Epithelial cell of proximal tubule (primary cell): Measurements from ENCODE around the gene SKAP2. TPM values are rescaled to one million over a fixed set of nuclear protein-coding genes. Genes with fewer than 3 reads are reported as not detected.

ENCODE experiments used
- DNase-seq: peaks from one replicate; pipeline ENCODE4 v3.0.0-alpha.2; 2011; ENCODE audit warnings: low read depth
- H3K4me3 ChIP-seq: 2 replicates; pipeline ENCODE4 v1.5.1; 2011; ENCODE audit warnings: low read depth, mild to moderate bottlenecking, low read length
- CTCF ChIP-seq: conservative IDR thresholded peaks from 2 replicates; pipeline ENCODE4 v1.5.1; 2012; ENCODE audit warnings: low read depth, mild to moderate bottlenecking, low read length
- total RNA-seq: library from RNA; depleted of rRNA; stranded (reverse); fragments of >200 nt; gene quantifications from 2 replicates; pipeline ENCODE4 v1.2.3, GENCODE V29; 2015

The SKAP2 gene
- total RNA-seq, 1 donor from 2014 or later = 31.5 TPM

GRCh38 chr7:26620352-26620751, 244.0 kb downstream of the SKAP2 start:
- no peak overlapping the region for H3K4me3 ChIP-seq
- DNase-seq = peak; percentile 23
- peak; percentile 67 for TF ChIP-seq CTCF

GRCh38 chr7:26619348-26619984, 244.9 kb downstream of the SKAP2 start:
- TF ChIP-seq CTCF = no peak
- no peak overlapping the region for H3K4me3 ChIP-seq
- no peak for DNase-seq

- no peak for TF ChIP-seq CTCF
- DNase-seq = no peak
- no peak overlapping the region for H3K4me3 ChIP-seq
Measured at GRCh38 chr7:26618898-26619297, 245.5 kb downstream of the SKAP2 start.

- no peak for DNase-seq
- no peak for TF ChIP-seq CTCF
- H3K4me3 ChIP-seq = no peak overlapping the region
Measured at GRCh38 chr7:26618449-26618848, 245.9 kb downstream of the SKAP2 start.

Other genes starting within 250 kb of the SKAP2 start
- 5.7 and 7.1 TPM in 2 replicates for gene HOXA1, start 231.4 kb upstream of the SKAP2 start, total RNA-seq
- gene HOXA2, start 238.1 kb upstream of the SKAP2 start, total RNA-seq = 0.69 and 2.0 TPM in 2 replicates